Cardiac muscle cell (in vitro differentiated cells and primary cell): Measurements from ENCODE around the gene TRPV5. TPM values are rescaled to one million over a fixed set of nuclear protein-coding genes. Genes with fewer than 3 reads are reported as not detected.
"Not testable (repeated sequence)": the region's sequence is repeated elsewhere in the genome, so short reads cannot be mapped to it uniquely, and the experiment has no call there.

Experiments used
- DNase-seq, 2 donors: peaks; one replicate each; pipeline versions ENCODE4 v3.0.0 to v3.0.0-alpha.2; 2010 to 2017; ENCODE audit warnings: low read depth in 1 of 2, low spot score in 1 of 2
- H3K27ac ChIP-seq: fragments of 200-600 bp; sonication (generic); 2 replicates; pipeline ENCODE4 v1.5.1; 2016
- H3K27me3 ChIP-seq: fragments of 200-600 bp; sonication (generic); 2 replicates; pipeline ENCODE4 v1.6.0; 2016; ENCODE audit warnings: control low read depth
- H3K36me3 ChIP-seq: fragments of 200-600 bp; sonication (generic); 2 replicates; pipeline ENCODE4 v1.5.1; 2016; ENCODE audit warnings: control low read depth
- H3K4me1 ChIP-seq: fragments of 200-600 bp; sonication (generic); 2 replicates; pipeline ENCODE4 v1.8.1; 2017; ENCODE audit warnings: low read depth, mild to moderate bottlenecking, mixed run types
- H3K4me3 ChIP-seq: fragments of 200-600 bp; sonication (generic); 2 replicates; pipeline ENCODE4 v1.5.1; 2016; ENCODE audit warnings: mild to moderate bottlenecking
- H3K9me3 ChIP-seq: fragments of 200-600 bp; sonication (generic); 2 replicates; pipeline ENCODE4 v1.5.1; 2017; ENCODE audit warnings: low read depth, mild to moderate bottlenecking, control low read depth
- CTCF ChIP-seq: IDR thresholded peaks from 2 replicates; pipeline ENCODE4 v1.5.1; 2012; ENCODE audit warnings: low read depth, mild to moderate bottlenecking, low read length
- polyA plus RNA-seq: library from polyadenylated mRNA; unstranded; fragments of >200 nt; fragmentation: Nextera tagmentation; extraction: Ambion mirVana; gene quantifications from 2 replicates; pipeline ENCODE4 v1.2.1, GENCODE V29; 2016
- total RNA-seq: library from RNA; depleted of rRNA; stranded (reverse); fragments of >200 nt; gene quantifications from 2 replicates; pipeline ENCODE4 v1.2.3, GENCODE V29; 2016

Gene TRPV5
- not detected in 2 replicates for total RNA-seq
- polyA plus RNA-seq, result 0.09 TPM in 1 of 2 replicates, not detected in the other

- no peak for TF ChIP-seq CTCF
- no peaks in the 10 kb centered on the region for H3K27me3 ChIP-seq
- no peaks in the 10 kb centered on the region for H3K36me3 ChIP-seq
- H3K27ac ChIP-seq, result no peak within 1 kb of the TSS
- H3K4me3 ChIP-seq, result no peak within 1 kb of the TSS
- H3K9me3 ChIP-seq, result no peaks in the 10 kb centered on the region
- no peaks in the 10 kb centered on the region for H3K4me1 ChIP-seq
- no peak for DNase-seq
Measured at GRCh38 chr7:142933624-142934023, at the start of gene TRPV5. TSS of gene TRPV5 (minus strand) at chr7:142933746. CDS start at chr7:142933459, 287 bp downstream.

DNA sequence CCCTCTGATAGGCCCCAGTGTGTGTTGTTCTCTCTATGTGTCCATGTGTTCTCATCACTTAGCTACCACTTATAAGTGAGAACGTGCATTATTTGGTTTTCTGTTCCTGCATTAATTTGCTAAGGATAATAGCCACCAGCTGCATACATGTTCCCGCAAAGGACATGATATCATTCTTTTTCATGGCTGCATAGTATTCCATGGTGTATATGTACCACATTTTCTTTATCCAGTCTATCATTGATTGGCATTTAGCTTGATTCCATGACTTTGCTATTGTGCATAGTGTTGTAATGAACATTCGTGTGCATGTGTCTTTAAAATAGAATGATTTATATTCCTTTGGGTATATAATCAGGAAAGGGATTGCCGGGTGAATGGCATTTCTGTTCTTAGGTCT, 44.9 kb upstream of the TRPV5 start:
- not testable (repeated sequence) for H3K27me3 ChIP-seq, H3K4me3 ChIP-seq, H3K36me3 ChIP-seq, DNase-seq, H3K4me1 ChIP-seq, H3K9me3 ChIP-seq, H3K27ac ChIP-seq

- no peaks in the 10 kb centered on the region for H3K9me3 ChIP-seq
- DNase-seq, result no peak
- no peaks in the 10 kb centered on the region for H3K4me1 ChIP-seq
- no peaks in the 10 kb centered on the region for H3K27me3 ChIP-seq
- TF ChIP-seq CTCF, result no peak
- H3K27ac ChIP-seq, result no peak overlapping the region
- H3K36me3 ChIP-seq, result no peaks in the 10 kb centered on the region
- H3K4me3 ChIP-seq, result no peak overlapping the region
Measured at GRCh38 chr7:142974626-142975025, 41.1 kb upstream of the TRPV5 start.

- Histone ChIP-seq H3K4me1 (no peaks in the 10 kb centered on the region), H3K9me3 (no peaks in the 10 kb centered on the region), H3K27me3 (no peaks in the 10 kb centered on the region), H3K27ac (no peak overlapping the region), H3K36me3 (no peaks in the 10 kb centered on the region), H3K4me3 (no peak overlapping the region)
- no peak for DNase-seq
- TF ChIP-seq CTCF, result no peak
Measured at GRCh38 chr7:142969183-142969582, 35.6 kb upstream of the TRPV5 start.

DNA sequence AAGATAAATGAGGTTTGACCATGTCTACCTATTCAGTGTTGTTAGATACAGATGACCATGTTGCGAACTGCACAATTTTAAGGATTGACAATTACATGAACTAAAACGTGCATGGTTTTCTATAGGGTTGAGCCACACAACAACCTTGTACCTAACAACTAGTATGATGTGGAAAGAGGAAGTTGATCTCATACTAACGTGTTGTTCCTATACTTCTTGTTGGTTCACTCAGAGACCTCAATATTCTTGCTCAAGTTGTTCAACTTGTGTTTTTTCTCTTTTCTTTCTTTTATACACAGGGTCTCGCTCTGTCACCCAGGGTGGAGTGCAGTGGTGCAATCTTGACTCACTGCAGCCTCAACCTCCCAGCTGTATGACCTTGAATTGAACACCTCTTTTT, 34.7 kb upstream of the TRPV5 start:
- no peak for TF ChIP-seq CTCF
- DNase-seq, result no peak
- H3K4me1 ChIP-seq, result peaks cover 4% of the 10 kb centered on the region
- no peaks in the 10 kb centered on the region for H3K9me3 ChIP-seq
- no peak overlapping the region for H3K4me3 ChIP-seq
- no peaks in the 10 kb centered on the region for H3K27me3 ChIP-seq
- no peaks in the 10 kb centered on the region for H3K36me3 ChIP-seq
- no peak overlapping the region for H3K27ac ChIP-seq

DNA sequence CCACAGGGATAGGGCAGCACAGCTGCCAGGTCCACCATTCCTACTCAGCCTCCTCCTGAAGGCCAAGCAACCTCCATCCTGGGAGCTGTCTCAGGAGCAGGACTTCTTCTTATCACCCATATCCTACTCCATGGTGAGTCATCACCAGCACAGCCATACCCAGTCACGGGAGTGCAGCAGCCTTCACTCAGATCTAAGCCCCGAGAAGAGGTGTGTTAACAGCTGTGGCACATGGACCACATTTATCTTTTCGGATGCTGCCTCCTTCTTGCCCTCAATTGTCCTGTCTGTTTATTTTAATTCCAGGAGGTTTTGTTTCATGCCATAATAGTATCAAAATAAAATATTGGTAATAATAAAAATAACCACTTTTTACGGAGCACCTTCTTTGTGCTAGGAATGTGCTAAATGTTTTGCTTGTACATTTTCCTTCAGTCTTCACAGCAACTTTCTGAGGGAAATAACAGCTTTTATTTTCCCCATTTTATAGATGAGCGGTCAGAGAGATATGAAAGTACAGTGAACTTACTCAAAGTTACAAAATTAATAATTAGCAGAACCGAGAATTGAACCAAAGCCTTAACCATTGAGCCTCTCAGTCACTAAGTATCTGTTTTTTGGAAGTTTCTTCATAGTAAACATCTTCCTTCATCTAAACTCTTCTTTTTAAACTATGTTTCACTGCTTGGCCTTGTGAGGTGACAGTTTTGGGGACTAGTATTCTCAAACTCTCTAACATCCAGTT, 31.1 kb upstream of the TRPV5 start:
- Histone ChIP-seq H3K27me3 (no peaks in the 10 kb centered on the region), H3K4me1 (peaks cover 23% of the 10 kb centered on the region), H3K9me3 (no peaks in the 10 kb centered on the region), H3K27ac (no peak overlapping the region), H3K36me3 (no peaks in the 10 kb centered on the region), H3K4me3 (no peak overlapping the region)
- TF ChIP-seq CTCF, result no peak
- DNase-seq, result no peak
